Skin epidermis (tissue), 12 donors: ENCODE data around the gene LMF1.
"Not testable (repeated sequence)": the region's sequence is repeated elsewhere in the genome, so short reads cannot be mapped to it uniquely, and the experiment has no call there.

Source experiments
- H3K27ac ChIP-seq, 21 experiments: fragments of 200-600 bp; sonication (generic) in 11 of 21; one replicate each; pipeline ENCODE4 v1.5.0; 2020; ENCODE audit warnings: mild to moderate bottlenecking in 3 of 21, inconsistent platforms in 2 of 21, moderate library complexity in 2 of 21
- H3K4me3 ChIP-seq, 7 experiments: fragments of 200-600 bp; sonication (generic) in 2 of 7; one replicate each; pipeline ENCODE4 v1.5.0; 2020; ENCODE audit warnings: inconsistent platforms in 2 of 7, mild to moderate bottlenecking in 2 of 7, moderate library complexity in 1 of 7

The LMF1 gene

DNA sequence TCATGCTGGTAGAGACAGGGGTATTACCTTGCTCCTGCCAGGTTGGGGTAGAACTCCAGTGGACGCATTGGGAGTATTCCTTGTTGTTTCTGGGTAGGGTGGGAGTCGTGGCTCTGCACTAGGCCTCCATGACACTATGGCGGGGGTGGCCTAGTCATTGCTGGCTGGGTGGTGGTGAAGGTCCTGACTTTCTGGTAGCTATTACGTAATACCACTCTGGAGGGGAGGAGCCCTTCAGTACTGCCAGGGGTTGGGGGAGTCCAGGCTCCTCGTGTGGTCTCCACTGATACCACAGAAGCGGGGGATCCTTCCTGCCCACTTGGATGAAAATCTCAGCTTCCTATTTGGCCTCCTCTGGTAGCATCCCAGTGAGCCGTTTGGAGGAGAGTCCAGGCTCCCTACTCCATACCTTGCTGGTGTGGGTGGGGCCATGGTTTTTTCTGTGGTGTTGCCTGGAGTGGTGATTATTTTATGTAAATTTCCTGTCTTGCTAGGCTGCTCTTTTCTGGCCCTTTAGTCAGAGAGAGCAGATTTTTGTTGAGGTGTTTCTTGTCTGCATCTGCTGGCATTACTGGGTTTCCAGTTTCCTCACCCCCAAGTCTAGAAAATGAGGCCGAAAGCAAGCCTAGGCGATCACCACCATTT is 104.4 kb downstream of the LMF1 start:
- Histone ChIP-seq H3K4me3 (no peak overlapping the region), H3K27ac (no peak overlapping the region)

DNA sequence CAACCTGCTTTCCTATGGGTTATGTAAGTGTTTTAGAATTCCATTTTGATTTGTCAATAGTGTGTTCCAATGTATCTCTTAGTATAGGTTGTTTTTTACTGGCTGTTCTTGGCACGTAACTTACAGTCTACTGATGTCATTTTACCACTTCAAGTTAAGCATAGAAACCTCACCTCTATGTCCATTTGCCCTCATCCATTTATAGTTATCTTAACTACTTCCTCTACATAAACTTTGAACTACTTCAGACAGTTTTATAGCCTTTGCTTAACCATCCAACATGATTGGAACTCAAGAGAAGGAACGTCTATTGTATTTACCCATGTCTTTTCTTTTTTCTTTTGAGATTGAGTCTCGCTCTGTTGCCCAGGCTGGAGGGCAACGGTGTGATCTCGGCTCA is 105.8 kb downstream of the LMF1 start:
- no peak overlapping the region for H3K4me3 ChIP-seq
- H3K27ac ChIP-seq, result no peak overlapping the region

DNA sequence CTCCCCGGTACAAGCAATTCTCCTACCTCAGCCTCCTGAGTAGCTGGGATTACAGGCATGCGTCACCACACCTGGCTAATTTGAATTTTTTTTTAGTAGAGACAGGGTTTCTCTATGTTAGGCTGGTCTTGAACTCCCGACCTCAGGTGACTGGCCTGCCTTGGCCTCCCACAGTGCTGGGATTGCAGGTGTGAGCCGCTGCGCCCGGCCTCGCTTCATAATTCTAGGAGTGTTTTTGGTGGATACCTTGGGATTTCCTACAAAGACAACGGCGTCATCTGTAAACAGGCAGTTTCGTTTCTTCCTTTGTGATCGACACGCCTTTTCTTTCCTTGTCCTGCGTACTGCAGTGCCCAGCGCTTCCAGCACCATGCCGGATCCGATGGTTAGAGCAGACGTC is 109.3 kb downstream of the LMF1 start:
- H3K27ac ChIP-seq, result no peak overlapping the region
- no peak overlapping the region for H3K4me3 ChIP-seq

DNA sequence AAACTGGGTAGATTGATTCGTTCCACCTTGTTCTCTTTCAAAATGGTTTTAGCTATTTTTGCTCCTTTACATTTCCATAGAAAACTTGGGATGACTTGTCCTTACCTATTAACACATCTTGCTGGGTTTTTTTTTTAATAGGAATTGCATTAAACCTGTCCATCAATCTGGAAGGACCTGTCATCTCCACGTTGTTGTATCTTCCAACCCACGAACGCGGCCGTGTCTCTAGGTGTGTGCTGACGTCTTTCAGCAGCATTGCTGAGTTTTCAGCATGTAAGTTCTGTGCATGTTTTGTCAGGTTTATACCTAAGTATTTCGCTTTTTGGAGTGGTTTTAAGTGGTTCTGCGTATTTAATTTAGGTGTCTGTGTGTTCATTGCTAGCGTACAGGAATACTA is 109.9 kb downstream of the LMF1 start:
- Histone ChIP-seq H3K4me3 (no peak overlapping the region), H3K27ac (no peak overlapping the region)

DNA sequence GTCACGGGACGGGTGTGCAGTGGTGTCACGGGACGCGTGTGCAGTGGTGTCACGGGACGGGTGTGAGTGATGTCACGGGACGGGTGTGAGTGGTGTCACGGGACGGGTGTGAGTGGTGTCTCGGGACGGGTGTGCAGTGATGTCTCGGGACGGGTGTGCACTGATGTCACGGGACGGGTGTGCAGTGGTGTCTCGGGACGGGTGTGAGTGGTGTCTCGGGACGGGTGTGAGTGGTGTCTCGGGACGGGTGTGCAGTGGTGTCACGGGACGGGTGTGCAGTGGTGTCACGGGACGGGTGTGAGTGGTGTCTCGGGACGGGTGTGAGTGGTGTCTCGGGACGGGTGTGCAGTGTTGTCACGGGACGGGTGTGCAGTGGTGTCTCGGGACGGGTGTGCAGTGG is 111.8 kb downstream of the LMF1 start:
- not testable (repeated sequence) for H3K27ac ChIP-seq

DNA sequence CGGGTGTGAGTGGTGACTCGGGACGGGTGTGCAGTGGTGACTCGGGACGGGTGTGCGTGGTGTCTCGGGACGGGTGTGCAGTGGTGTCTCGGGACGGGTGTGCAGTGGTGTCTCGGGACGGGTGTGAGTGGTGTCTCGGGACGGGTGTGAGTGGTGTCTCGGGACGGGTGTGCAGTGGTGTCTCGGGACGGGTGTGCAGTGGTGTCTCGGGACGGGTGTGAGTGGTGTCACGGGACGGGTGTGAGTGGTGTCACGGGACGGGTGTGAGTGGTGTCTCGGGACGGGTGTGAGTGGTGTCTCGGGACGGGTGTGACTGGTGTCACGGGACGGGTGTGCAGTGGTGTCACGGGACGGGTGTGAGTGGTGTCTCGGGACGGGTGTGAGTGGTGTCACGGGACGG is 112.3 kb downstream of the LMF1 start:
- H3K27ac ChIP-seq, H3K4me3 ChIP-seq: not testable (repeated sequence)

More for the DNA sequence above, 111.8 kb downstream of the LMF1 start:
- not testable (repeated sequence) for H3K4me3 ChIP-seq

DNA sequence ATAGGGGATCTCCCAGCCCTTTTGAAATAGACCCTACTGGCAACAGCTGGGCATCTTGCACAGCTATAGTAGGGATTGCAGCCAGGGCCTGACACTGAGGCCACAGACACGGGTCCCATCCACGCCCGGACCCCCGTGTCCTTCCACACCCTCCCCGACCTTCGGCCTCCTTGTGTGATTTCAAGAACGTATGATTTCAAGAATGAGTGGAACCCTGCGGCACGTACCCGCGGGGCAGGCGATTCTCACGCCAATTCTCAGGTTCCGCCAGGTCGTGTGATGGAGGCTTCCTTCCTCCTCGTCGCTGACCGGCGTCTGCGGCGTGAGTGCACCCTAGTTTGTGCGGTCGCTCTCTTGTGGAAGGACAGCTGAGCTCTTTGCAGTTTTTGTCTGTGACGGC is 114.0 kb downstream of the LMF1 start:
- Histone ChIP-seq H3K27ac (no peak overlapping the region), H3K4me3 (no peak overlapping the region)

DNA sequence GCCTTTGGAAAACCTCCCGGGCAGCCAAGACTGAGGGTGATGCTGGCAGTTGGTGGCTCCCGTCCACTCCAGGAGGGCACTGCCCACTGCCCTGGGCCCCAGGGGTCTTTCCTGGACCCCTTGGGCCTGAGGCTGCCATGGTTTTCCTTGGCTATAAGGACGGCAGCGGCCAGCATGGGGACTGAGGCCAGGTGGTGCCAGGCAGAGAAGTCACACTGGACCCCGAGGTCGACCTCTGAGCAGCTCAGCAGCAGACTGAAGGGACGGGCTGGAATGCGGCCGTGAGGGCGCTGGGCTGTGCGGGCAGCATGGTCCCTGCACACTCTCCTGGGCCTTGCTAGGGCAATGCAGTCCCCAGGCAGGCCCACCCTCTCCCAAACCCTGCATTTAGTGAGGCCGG is 114.7 kb downstream of the LMF1 start:
- no peak overlapping the region for H3K27ac ChIP-seq
- H3K4me3 ChIP-seq, result no peak overlapping the region

DNA sequence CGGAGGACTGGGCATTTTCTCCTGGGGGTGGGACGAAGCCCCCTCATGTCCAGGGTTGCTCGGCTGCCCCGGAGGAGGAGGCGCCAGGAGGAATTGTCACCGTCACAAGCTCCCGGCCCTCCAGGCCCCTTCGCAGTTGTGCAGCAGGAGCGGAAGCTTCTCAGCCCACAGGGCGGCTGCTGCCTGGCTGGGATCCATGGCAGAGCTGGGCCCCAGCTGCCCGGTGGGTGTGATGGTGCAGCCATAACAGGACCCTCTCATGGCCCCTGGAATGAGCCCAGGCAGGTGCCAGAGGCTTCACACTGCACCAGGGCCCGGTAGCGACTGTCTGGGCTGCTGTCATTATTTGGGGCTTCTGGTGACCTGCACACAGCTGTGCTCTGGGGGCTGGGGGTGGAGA is 115.3 kb downstream of the LMF1 start:
- no peak overlapping the region for H3K4me3 ChIP-seq
- no peak overlapping the region for H3K27ac ChIP-seq

DNA sequence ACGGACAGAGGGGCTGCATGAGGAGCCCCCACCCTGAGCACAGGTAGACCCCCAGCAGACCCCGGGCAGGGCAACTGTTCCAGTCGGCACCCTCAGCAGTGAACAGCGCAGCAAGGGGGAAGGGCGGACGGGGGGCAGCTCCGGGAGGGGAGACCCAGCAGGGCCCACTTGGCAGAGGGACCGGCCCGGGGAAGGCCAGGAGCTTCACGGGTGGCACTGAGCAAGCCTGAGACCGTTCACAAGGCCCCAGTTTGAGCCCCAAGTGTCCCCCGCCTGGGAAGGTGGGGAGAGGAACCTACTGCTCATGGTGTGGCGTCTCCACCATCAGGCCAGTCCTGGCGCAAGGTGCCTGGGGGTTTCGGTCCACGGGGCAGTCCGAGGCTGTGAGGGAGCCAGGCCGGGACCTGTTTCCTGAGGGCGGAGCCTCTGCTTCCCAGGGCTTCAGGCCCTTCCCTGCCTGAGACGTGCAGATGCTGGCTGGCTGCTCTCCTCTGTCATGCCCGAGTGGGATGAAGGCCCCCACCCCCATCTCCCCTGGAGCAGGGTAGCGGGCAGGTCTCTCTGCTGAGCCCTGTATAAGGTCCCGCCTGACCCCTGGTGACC is 115.9 kb downstream of the LMF1 start:
- Histone ChIP-seq H3K27ac (no peak overlapping the region), H3K4me3 (no peak overlapping the region)

DNA sequence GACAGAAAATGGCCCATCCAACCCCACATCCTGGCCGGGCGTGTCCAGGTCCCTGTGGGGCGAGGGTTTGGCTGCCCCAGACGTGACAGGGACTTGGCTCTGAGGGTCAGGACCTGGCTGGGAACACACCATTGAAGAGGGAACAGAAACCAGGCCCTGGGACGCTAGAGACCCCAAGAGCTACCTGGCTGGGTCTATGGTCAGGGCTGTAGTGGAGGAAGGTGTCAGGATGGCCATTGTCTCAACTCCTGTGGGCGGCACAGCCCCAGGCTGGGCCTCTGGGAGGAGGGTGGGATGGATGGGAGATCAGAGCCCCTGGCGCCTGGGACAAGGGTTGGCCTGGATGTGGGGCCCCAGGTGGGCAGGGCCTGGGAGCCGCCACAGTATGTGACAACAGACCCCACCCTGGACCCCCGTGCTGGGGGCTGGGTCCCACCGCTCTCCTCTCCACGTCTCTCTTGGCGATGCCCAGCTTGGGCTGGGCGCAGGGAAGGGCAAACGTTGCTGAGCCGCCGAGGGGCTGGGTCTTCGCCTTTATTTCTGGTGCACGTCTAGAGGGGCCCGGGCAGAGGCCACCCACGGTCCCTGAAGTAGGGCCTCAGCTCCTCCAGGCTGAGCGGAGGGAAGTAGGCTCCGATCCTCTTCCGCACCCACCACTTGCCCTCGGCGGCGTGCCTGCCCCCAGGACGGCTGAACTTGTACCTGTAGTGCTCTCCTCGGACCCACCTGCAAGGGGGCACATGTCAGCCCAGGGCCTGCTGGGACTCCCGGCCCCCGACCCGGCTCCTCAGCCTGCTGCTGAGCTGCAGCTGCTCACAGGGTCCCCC is 116.6 kb downstream of the LMF1 start:
- H3K27ac ChIP-seq, result no peak overlapping the region
- no peak overlapping the region for H3K4me3 ChIP-seq

DNA sequence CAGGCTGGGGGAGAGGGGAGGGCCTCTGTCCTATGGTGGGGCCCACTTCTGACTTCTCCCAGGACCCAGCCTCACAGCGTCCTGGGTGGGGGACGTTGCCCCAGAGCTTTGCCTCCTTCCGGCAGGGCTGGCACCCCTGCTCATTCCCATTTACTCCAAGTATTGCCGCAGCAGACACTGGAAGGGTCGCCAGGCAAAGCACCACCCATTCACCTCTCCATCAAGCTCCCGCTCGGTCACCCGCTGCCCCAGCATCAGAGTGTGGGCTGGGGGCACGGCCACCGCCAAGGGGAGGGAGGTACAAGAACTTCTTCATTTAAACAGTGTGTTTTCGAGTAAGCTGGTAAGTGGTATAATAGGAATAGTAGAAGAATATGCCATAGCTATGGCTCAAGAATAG is 117.5 kb downstream of the LMF1 start:
- no peak overlapping the region for H3K27ac ChIP-seq

DNA sequence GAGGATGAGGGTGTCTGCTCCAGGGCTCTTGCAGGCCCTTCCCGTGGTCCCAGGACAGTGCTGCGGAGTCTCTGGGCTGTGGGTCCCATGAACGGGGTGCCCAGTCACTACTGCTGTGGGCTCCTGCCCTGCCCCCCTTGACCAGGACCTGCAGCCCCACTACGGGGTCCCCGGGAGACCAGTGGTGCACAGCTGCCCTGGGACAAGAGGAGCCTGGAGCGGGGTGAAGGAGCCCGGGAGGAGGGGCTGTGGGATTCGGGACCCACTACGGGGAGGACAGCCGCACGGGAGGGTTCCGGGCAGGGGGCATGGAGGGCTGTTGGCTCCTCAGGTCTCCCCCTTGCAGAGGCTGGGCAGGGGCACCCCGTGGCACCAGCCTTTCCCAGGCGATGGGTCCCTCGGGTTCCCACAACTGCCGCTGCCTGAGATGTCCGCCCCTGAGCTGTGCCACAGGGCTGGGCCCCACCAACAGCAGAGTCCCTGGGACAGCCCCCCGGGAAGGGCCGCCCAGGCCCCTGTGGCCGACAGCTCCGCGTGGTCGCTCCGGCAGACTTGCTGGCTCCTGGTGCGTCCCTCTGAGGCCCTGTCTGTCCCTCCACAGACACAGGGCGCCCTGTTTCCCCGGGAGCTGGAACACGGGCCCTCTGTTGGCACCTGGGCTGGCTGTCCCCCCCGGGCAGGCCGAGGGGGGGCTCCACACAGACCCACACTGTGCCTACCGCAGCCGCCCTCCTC is 118.2 kb downstream of the LMF1 start:
- Histone ChIP-seq H3K4me3 (no peak overlapping the region), H3K27ac (no peak overlapping the region)

More for the DNA sequence above, 117.5 kb downstream of the LMF1 start:
- no peak overlapping the region for H3K4me3 ChIP-seq

DNA sequence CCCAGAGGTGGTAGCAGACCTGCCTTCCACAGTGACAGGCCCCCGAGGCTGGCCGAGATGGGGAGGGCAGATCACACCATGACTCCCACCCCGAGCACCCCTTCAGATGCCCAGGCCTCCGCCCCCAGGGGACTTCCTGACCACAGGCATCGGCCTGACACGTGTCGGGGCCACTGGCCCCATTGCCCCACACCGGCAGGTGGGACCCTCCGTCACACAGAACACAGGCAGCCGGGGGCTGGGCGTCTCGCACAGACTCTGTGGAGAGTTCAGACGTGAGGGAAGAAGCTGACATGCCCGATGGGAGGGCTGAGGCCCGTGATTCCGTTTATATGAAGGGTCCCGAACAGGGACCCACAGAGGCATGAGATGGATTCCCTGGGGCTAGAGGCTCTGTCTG is 118.9 kb downstream of the LMF1 start:
- Histone ChIP-seq H3K27ac (no peak overlapping the region), H3K4me3 (no peak overlapping the region)

DNA sequence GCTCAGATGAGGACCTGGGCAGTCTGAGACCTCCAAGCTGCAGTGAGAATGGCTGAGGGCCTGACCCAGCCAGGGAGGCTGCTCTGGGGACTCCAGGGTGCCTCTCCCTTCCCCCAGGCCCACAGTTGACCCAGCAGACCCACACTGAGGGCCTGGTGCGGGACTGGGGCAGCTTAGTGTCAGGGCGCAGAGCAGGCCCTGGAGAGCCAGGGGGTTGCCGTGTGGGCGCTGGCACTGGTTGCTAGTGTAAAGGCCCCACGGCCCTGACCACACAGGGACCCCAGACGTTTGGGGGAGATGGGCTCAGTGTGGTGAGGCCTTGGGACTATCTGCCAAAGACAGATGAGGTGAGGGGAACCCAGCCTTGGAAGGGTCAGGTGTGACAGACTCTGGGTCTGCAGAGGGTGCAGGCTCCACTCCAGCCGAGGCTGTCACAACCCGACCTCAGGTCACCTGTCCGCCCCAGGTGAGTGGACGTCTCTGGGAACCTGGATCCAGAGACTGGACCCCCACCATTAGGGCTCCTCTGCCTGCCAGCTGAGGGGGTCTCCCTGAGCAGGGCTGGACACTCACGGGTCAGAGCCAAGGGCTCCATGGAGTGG is 119.5 kb downstream of the LMF1 start:
- Histone ChIP-seq H3K27ac (no peak overlapping the region), H3K4me3 (no peak overlapping the region)

DNA sequence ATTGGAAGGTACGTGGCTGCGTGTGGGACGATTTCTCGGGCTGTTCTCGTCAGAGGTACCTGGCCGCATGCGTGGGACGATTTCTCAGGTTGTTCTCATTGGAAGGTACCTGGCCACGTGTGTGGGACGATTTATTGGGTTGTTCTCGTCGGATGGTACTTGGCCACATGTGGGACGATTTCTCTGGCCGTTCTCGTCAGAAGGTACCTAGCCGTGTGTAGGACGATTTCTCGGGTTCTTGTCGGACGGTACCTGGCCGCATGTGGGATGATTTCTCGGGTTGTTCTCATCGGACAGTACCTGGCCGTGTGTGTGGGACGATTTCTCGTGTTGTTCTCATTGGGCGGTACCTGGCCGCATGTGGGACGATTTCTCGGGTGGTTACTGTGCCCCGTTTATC is 120.1 kb downstream of the LMF1 start:
- H3K4me3 ChIP-seq, result no peak overlapping the region
- no peak overlapping the region for H3K27ac ChIP-seq

DNA sequence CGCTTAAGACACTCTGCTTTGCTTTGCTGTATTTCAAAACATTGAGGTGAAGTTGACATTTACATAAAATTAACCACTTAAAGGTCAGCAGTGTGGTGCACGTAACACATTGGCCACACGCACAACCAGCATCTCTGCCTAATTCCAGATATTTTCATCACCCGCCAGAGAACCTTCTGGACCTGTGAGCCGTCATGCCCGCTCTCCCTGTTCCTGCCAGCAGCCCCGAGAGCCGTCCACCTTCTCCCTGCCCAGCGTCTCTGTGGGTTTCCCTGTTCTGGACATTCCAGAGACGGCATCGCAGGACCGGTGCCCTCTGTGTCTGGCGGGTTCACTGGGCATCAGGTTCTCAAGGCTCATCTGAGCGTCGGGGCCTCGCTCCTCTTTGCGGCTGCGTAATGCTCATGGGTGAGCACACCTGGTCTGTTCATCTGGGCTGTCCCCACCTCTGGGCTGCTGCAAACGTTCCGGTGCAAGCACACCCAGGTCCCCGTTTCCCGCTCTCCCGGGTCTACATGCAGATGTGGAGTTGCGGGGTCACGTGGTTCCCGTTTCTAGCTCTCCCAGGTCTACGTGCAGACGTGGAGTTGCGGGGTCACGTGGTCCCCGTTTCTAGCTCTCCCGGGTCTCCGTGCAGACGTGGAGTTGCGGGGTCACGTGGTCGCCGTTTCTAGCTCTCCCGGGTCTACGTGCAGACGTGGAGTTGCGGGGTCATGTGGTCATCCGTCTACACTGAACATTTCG is 122.1 kb downstream of the LMF1 start:
- Histone ChIP-seq H3K4me3 (no peak overlapping the region), H3K27ac (no peak overlapping the region)

DNA sequence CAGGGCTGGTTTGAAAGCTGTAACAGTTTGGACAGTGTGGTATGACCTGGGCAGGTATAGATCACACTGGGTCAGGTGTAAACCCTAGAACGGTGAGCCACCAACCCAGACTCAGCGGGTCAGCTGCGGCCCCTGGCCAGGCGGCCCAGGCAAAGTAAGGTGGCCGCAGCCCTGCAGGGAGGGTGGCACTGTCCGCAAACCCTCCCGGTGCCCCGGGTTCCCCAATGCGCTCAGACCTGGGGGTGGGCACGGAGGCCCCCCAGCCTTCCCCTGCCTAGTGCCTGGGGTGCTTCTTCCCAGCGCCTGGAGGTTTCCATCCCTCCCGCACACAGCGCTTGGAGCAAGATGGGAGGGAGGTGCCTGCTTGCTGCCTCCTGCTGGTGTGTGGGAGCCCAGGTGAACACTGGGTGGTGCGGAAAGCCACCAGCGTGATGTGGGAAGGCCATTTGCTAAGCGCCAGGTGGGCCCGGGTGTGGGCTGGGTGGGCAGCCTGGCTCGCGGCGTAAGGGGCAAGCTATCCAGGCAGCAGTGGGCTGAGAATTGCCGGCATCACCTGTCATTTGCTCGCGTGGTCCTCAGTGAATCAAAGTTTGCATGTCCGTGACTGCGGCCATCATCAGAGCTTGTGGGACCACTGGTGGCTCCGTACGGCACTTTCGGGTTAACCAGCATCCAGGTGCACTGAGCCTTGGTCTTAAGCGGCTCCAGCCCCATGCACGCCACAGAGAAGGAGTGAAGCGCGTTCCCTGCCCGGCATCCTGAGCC is 122.9 kb downstream of the LMF1 start:
- H3K27ac ChIP-seq, result no peak overlapping the region

DNA sequence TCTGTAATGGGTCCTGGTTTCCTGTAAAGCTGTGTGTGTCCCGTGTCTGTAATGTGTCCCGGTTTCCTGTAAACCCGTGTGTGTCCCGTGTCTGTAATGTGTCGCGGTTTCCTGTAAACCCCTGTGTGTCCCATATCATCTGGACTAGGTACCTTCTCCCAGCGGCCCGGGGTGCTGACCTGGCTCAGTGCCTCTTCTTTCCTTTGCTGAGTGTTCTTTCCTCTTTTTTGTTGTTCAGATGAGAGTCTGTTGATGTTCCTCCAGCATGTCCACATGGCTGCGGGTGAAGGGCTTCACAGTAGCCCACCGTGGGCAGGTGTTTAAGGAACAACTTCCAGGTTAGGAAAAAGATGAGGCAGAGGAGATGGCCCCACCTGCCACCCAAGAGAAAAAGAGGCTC is 123.6 kb downstream of the LMF1 start:
- H3K4me3 ChIP-seq, result no peak overlapping the region

More for the DNA sequence above, 122.9 kb downstream of the LMF1 start:
- no peak overlapping the region for H3K4me3 ChIP-seq

More for the DNA sequence above, 123.6 kb downstream of the LMF1 start:
- H3K27ac ChIP-seq, result no peak overlapping the region
